Vagina (tissue), 2 donors: Measurements from ENCODE around the gene SIGLEC7. TPM values are rescaled to one million over a fixed set of nuclear protein-coding genes. Genes with fewer than 3 reads are reported as not detected.

Source experiments
- DNase-seq, 2 donors: peaks; one replicate each; pipeline ENCODE4 v3.0.0-alpha.2; 2017; ENCODE audit errors: extremely low spot score in 2 of 2
- H3K27ac ChIP-seq: fragments of 200-600 bp; sonication (generic); one replicate; pipeline ENCODE4 v1.5.1; 2019
- H3K27me3 ChIP-seq: fragments of 200-600 bp; sonication (generic); one replicate; pipeline ENCODE4 v1.5.1; 2019
- H3K36me3 ChIP-seq, 2 donors: fragments of 200-600 bp; sonication (generic); one replicate each; pipeline ENCODE4 v1.5.1; 2017 to 2019
- H3K4me1 ChIP-seq: fragments of 200-600 bp; sonication (generic); one replicate; pipeline ENCODE4 v1.5.1; 2019
- H3K4me3 ChIP-seq, 2 donors: fragments of 200-600 bp; sonication (generic); 1 replicate in 1 of 2; 2 replicates in 1 of 2; pipeline ENCODE4 v1.5.1; 2016 to 2019
- H3K9me3 ChIP-seq: fragments of 200-600 bp; sonication (generic); one replicate; pipeline ENCODE4 v1.5.1; 2019
- CTCF ChIP-seq, 3 experiments: fragments of 450-650 bp in 2 of 3; fragments of 200-600 bp in 1 of 3; sonication (generic) in 1 of 3; IDR thresholded peaks; one replicate each; pipeline ENCODE4 v1.5.1; 2017 to 2019; ENCODE audit warnings: antibody characterized with exemption in 3 of 3, mild to moderate bottlenecking in 2 of 3, moderate library complexity in 2 of 3
- POLR2A ChIP-seq, 2 donors: fragments of 450-650 bp; IDR thresholded peaks; one replicate each; pipeline ENCODE4 v1.6.1; 2017; ENCODE audit warnings: antibody characterized with exemption in 2 of 2, mild to moderate bottlenecking in 2 of 2, moderate library complexity in 2 of 2
- POLR2AphosphoS5 ChIP-seq, 2 donors: sonication (generic); formaldehyde crosslinking; IDR thresholded peaks; one replicate each; pipeline ENCODE4 v1.9.0; 2017; ENCODE audit warnings: antibody characterized with exemption in 2 of 2, mild to moderate bottlenecking in 2 of 2, low read depth in 1 of 2; ENCODE audit not compliant: insufficient read depth in 1 of 2
- intact Hi-C: fragments of 100-400 bp; cut with DNase I; formaldehyde crosslinking; loops from one replicate; pipeline ENCODE4 v1.15.1; 2023
- total RNA-seq: library from RNA; depleted of rRNA; stranded (reverse); fragments of >200 nt; gene quantifications from one replicate; pipeline ENCODE4 v1.2.3, GENCODE V29; 2016

SIGLEC7 gene
- total RNA-seq, 1 donor from 2014 or later: 1.5 TPM

DNA sequence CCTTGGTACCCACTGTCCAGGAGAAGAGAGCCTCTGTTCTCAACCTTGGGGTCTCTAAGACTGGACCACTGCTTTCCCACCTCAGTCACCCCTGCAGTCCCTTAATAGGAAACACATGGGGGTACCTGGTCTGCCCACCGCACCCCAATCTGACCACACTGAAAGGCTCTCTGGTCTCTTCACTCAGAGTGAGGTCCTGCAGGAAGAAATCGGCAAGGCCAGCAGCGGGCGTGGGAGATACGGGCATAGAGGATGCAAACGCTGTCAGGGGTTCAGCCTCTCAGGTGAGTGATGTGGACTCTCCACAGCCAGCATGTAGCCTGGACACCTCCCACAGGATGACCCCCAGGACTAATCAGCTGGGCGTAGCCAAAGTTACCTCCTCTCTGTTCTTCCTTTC is 13.9 kb upstream of the SIGLEC7 start:
- no peaks in the 10 kb centered on the region for H3K36me3 ChIP-seq
- H3K4me1 ChIP-seq: peaks cover 6% of the 10 kb centered on the region
- H3K9me3 ChIP-seq: no peaks in the 10 kb centered on the region
- H3K27ac ChIP-seq: no peak overlapping the region
- no peaks in the 10 kb centered on the region for H3K27me3 ChIP-seq
- H3K4me3 ChIP-seq: no peak overlapping the region
- intact Hi-C loops: no loop called here
- DNase-seq: no peak
- TF ChIP-seq POLR2A (IDR thresholded peaks at IDR 0.05): no peak
- TF ChIP-seq POLR2AphosphoS5 (IDR thresholded peaks at IDR 0.05; ENCODE audit: insufficient read depth in 1 of 2, low read depth in 1 of 2): no peak
- TF ChIP-seq CTCF (IDR thresholded peaks at IDR 0.05): no peak

DNA sequence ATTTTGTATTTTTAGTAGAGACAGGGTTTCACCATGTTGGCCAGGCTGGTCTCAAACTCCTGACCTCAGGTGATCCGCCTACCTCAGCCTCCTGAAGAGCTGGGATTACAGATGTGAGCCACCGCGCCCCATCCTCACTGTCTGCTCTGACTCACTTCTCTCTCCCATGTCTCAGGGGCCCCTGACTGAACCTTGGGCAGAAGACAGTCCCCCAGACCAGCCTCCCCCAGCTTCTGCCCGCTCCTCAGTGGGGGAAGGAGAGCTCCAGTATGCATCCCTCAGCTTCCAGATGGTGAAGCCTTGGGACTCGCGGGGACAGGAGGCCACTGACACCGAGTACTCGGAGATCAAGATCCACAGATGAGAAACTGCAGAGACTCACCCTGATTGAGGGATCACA is 12.4 kb upstream of the SIGLEC7 start:
- TF ChIP-seq CTCF (IDR thresholded peaks at IDR 0.05): no peak
- no peak for TF ChIP-seq POLR2AphosphoS5 (IDR thresholded peaks at IDR 0.05; ENCODE audit: insufficient read depth in 1 of 2, low read depth in 1 of 2)
- no peak for TF ChIP-seq POLR2A (IDR thresholded peaks at IDR 0.05)
- Histone ChIP-seq H3K27me3 (no peaks in the 10 kb centered on the region), H3K27ac (no peak overlapping the region), H3K4me3 (no peak overlapping the region), H3K9me3 (no peaks in the 10 kb centered on the region), H3K36me3 (no peaks in the 10 kb centered on the region), H3K4me1 (peaks cover 6% of the 10 kb centered on the region)
- intact Hi-C loops: no loop called here
- no peak for DNase-seq

GRCh38 chr19:51131780-51132680 is 10.1 kb upstream of the SIGLEC7 start:
- intact Hi-C loops: no loop called here
- TF ChIP-seq POLR2A (IDR thresholded peaks at IDR 0.05) (no peak), POLR2AphosphoS5 (IDR thresholded peaks at IDR 0.05; ENCODE audit: insufficient read depth in 1 of 2, low read depth in 1 of 2) (no peak), CTCF (IDR thresholded peaks at IDR 0.05) (no peak)
- Histone ChIP-seq H3K36me3 (no peaks in the 10 kb centered on the region), H3K4me3 (no peak overlapping the region), H3K4me1 (peaks cover 6% of the 10 kb centered on the region), H3K27ac (no peak overlapping the region), H3K9me3 (no peaks in the 10 kb centered on the region), H3K27me3 (no peaks in the 10 kb centered on the region)
- DNase-seq: no peak

- no peak overlapping the region for H3K4me3 ChIP-seq
- no peaks in the 10 kb centered on the region for H3K27me3 ChIP-seq
- TF ChIP-seq POLR2AphosphoS5 (IDR thresholded peaks at IDR 0.05; ENCODE audit: insufficient read depth in 1 of 2, low read depth in 1 of 2): no peak
- TF ChIP-seq POLR2A (IDR thresholded peaks at IDR 0.05): no peak
- TF ChIP-seq CTCF (IDR thresholded peaks at IDR 0.05): no peak
- peaks cover 6% of the 10 kb centered on the region for H3K4me1 ChIP-seq
- no peaks in the 10 kb centered on the region for H3K9me3 ChIP-seq
- no peak overlapping the region for H3K27ac ChIP-seq
- no peak for DNase-seq
- intact Hi-C loops: no loop called here
- no peaks in the 10 kb centered on the region for H3K36me3 ChIP-seq
Measured at GRCh38 chr19:51135004-51135403, 7.1 kb upstream of the SIGLEC7 start.
